Measurements from ENCODE around the gene NUCB2. TPM values are rescaled to one million over a fixed set of nuclear protein-coding genes. Genes with fewer than 3 reads are reported as not detected.

NUCB2 gene
- polyA plus RNA-seq, 3 donors: 8.6 to 41.3 (median 31.4) TPM

GRCh38 chr11:17379383-17380180 lies 103.0 kb downstream of the NUCB2 start:
- H3K27ac Mint-ChIP-seq: no peak overlapping the region
- H3K27me3 Mint-ChIP-seq (ENCODE audit: low read depth in 3 of 3): peaks cover 0 to 2% (median 2%) of the 10 kb centered on the region in 3 donors
- intact Hi-C loops (cut with micrococcal nuclease): loop anchor here in 1 of 2 donors (5.0 kb wide), 1 partner anchor 123 kb away; no protein-coding TSS in a partner anchor
- peaks cover 9% of the 10 kb centered on the region for H3K4me1 Mint-ChIP-seq
- H2AFZ ChIP-seq (ENCODE audit: insufficient read depth, low read depth, low read length, poor library complexity, severe bottlenecking): no peak overlapping the region
- H3K4me3 Mint-ChIP-seq: no peak overlapping the region
- WGBS (ENCODE audit: insufficient coverage): 93% methylated on average over 4 of the region's 7 CpGs
- no peaks in the 10 kb centered on the region for H3K36me3 ChIP-seq (replicated peaks in 1 of 2; ENCODE audit: control insufficient read depth in 1 of 2, insufficient read depth in 2 of 2, low read length in 2 of 2)
- H4K20me1 ChIP-seq (ENCODE audit: insufficient read depth, low read length): no peaks in the 10 kb centered on the region
- peaks cover 0 to 11% of the 10 kb centered on the region in 2 donors for H3K4me1 ChIP-seq (ENCODE audit: control insufficient read depth in 1 of 2, insufficient read depth in 2 of 2, low read length in 2 of 2)
- TF ChIP-seq, protein P1, sequence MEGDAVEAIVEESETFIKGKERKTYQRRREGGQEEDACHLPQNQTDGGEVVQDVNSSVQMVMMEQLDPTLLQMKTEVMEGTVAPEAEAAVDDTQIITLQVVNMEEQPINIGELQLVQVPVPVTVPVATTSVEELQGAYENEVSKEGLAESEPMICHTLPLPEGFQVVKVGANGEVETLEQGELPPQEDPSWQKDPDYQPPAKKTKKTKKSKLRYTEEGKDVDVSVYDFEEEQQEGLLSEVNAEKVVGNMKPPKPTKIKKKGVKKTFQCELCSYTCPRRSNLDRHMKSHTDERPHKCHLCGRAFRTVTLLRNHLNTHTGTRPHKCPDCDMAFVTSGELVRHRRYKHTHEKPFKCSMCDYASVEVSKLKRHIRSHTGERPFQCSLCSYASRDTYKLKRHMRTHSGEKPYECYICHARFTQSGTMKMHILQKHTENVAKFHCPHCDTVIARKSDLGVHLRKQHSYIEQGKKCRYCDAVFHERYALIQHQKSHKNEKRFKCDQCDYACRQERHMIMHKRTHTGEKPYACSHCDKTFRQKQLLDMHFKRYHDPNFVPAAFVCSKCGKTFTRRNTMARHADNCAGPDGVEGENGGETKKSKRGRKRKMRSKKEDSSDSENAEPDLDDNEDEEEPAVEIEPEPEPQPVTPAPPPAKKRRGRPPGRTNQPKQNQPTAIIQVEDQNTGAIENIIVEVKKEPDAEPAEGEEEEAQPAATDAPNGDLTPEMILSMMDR (IDR thresholded peaks at IDR 0.05): no peak
- peaks cover 2 to 6% of the 10 kb centered on the region in 2 donors for H3K36me3 Mint-ChIP-seq
- peaks cover 0 to 8% of the 10 kb centered on the region in 2 donors for H3K9me3 ChIP-seq (replicated peaks in 1 of 2; ENCODE audit: control insufficient read depth in 1 of 2, insufficient read depth in 1 of 2, low read length in 2 of 2)
- no peak overlapping the region for H3K4me2 ChIP-seq (replicated peaks; ENCODE audit: extremely low read depth, low read length, poor library complexity, severe bottlenecking)
- no peaks in the 10 kb centered on the region for H3K79me2 ChIP-seq (ENCODE audit: insufficient read depth, low read length)
- no peaks in the 10 kb centered on the region for H3K27me3 ChIP-seq (ENCODE audit: control insufficient read depth in 2 of 2, insufficient read depth in 2 of 2, low read length in 2 of 2)
- H3K27ac ChIP-seq (ENCODE audit: low read depth in 1 of 2, low read length in 2 of 2): no peak overlapping the region
- peaks cover 0 to 28% (median 4%) of the 10 kb centered on the region in 7 donors for H3K9me3 Mint-ChIP-seq
- H3K4me3 ChIP-seq (replicated peaks in 1 of 3; ENCODE audit: low read depth in 2 of 3, low read length in 3 of 3): no peak overlapping the region
- no peak overlapping the region for H3K9ac ChIP-seq (ENCODE audit: insufficient read depth, low read length, poor library complexity, severe bottlenecking)
- DNase-seq: no peak

- Histone ChIP-seq H3K4me3 (replicated peaks in 1 of 3; ENCODE audit: low read depth in 2 of 3, low read length in 3 of 3) (no peak overlapping the region), H3K9me3 (replicated peaks in 1 of 2; ENCODE audit: control insufficient read depth in 1 of 2, insufficient read depth in 1 of 2, low read length in 2 of 2) (no peaks in the 10 kb centered on the region), H3K27me3 (ENCODE audit: control insufficient read depth in 2 of 2, insufficient read depth in 2 of 2, low read length in 2 of 2) (no peaks in the 10 kb centered on the region), H4K20me1 (ENCODE audit: insufficient read depth, low read length) (no peaks in the 10 kb centered on the region), H3K27ac (ENCODE audit: low read depth in 1 of 2, low read length in 2 of 2) (no peak overlapping the region), H3K9ac (ENCODE audit: insufficient read depth, low read length, poor library complexity, severe bottlenecking) (no peak overlapping the region), H2AFZ (ENCODE audit: insufficient read depth, low read depth, low read length, poor library complexity, severe bottlenecking) (no peak overlapping the region), H3K79me2 (ENCODE audit: insufficient read depth, low read length) (no peaks in the 10 kb centered on the region), H3K4me2 (replicated peaks; ENCODE audit: extremely low read depth, low read length, poor library complexity, severe bottlenecking) (no peak overlapping the region), H3K36me3 (replicated peaks in 1 of 2; ENCODE audit: control insufficient read depth in 1 of 2, insufficient read depth in 2 of 2, low read length in 2 of 2) (no peaks in the 10 kb centered on the region), H3K4me1 (ENCODE audit: control insufficient read depth in 1 of 2, insufficient read depth in 2 of 2, low read length in 2 of 2) (peaks cover 0 to 11% of the 10 kb centered on the region in 2 donors)
- H3K36me3 Mint-ChIP-seq: peaks cover 2 to 6% of the 10 kb centered on the region in 2 donors
- intact Hi-C loops (cut with micrococcal nuclease): loop anchor here in 1 of 2 donors (5.0 kb wide), 1 partner anchor 121 kb away; no protein-coding TSS in a partner anchor
- peaks cover 0 to 2% (median 2%) of the 10 kb centered on the region in 3 donors for H3K27me3 Mint-ChIP-seq (ENCODE audit: low read depth in 3 of 3)
- no peak overlapping the region for H3K27ac Mint-ChIP-seq
- WGBS (ENCODE audit: insufficient coverage): 69% methylated on average over 2 of the region's 4 CpGs
- TF ChIP-seq, protein P1 (IDR thresholded peaks at IDR 0.05): no peak
- H3K4me3 Mint-ChIP-seq: no peak overlapping the region
- peaks cover 9% of the 10 kb centered on the region for H3K4me1 Mint-ChIP-seq
- peaks cover 0 to 21% (median 3%) of the 10 kb centered on the region in 7 donors for H3K9me3 Mint-ChIP-seq
- no peak for DNase-seq
Measured at GRCh38 chr11:17381156-17381555, 104.6 kb downstream of the NUCB2 start.

Other genes with a start within 250 kb of the NUCB2 start
- 1,000 to 10,000 TPM; 1,050 to 1,357 (median 1,271) TPM for gene RPS13, start 199.1 kb upstream of the NUCB2 start, polyA plus RNA-seq
- gene PIK3C2A, start 68.8 kb upstream of the NUCB2 start, polyA plus RNA-seq: 1 to 10 TPM; 5.3 to 9.3 (median 6.0) TPM
- 1 to 10 TPM in 1 of 3 donors, under 1 TPM in 2; 0.05 to 1.1 (median 0.15) TPM for gene NCR3LG1, start 75.1 kb downstream of the NUCB2 start, polyA plus RNA-seq
- under 1 TPM in 1 of 3 donors, not detected in 2; 0.09 TPM for gene KCNJ11, start 111.9 kb downstream of the NUCB2 start, polyA plus RNA-seq
- gene ABCC8, start 200.1 kb downstream of the NUCB2 start, polyA plus RNA-seq: not detected

Measured in CD14-positive monocyte (primary cell).